Hematopoietic multipotent progenitor cell treated with erythropoietin and hydrocortisone succinate and interleukin-3 and kit ligand, for 8 days (in vitro differentiated cells): ENCODE results near the gene TMEM39B.
"Not testable (repeated sequence)": the region's sequence is repeated elsewhere in the genome, so short reads cannot be mapped to it uniquely, and the experiment has no call there.

Experiments
- DNase-seq: peaks from one replicate; pipeline ENCODE4 v3.0.0-alpha.2; 2015

Gene TMEM39B

DNA sequence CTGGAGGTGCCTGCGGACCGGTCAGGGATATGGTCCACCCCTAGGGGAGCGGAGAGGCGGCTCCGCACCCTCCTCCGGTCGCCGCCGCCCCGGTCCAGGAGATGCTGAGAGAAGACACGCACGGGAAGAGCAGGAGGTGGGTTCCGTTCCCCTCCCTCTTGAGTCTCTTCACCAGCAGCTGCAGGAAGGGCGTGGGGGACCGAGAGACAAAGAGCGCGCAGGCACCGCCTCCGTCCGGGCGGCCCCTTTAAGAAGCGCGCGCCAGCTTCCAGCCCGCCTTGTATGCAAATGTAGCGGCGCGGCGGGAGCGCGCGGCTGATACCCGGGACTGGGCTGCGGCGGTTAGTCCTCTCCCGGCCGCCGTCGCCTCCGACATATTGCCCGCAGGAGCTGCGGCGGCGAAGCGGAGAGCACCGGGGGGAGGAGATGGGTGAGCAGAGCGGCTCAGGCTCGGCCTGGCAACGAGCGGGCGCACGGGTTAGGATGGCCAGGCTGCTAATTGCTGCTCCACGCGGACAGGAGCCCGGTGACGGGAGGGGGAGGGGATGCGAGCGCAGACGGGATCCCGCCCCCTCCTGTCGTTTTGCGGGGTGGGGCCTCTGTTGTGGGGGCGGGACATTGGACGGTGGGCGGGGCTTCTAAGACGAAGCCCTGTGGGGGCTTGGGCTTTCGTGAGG, at the start of gene TMEM39B:
TMEM39B (plus strand) TSS at position 318 of the 677 bp plus-strand sequence; CDS start at position 427, 109 bp downstream.
- DNase-seq, result peak; percentile 94

DNA sequence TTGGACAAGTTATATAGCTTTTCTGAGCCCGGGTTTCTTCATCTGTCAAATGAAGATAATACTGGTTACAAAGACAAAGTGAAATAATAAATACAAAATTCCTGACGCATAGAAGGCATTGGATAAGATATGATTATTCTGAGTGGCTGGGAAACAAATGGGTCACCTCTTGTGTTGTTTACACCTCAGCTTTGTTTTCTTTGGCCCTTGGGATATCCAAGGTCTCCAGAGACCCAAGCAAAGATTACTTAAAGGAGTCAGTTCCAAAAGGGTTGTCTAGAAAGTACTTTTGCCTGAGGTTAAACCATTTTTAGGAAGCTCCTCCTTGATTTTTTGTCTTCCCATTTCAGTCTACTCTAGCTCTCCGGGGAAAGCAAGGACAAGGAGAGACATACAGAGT, 49.4 kb upstream of the TMEM39B start:
- no peak for DNase-seq

DNA sequence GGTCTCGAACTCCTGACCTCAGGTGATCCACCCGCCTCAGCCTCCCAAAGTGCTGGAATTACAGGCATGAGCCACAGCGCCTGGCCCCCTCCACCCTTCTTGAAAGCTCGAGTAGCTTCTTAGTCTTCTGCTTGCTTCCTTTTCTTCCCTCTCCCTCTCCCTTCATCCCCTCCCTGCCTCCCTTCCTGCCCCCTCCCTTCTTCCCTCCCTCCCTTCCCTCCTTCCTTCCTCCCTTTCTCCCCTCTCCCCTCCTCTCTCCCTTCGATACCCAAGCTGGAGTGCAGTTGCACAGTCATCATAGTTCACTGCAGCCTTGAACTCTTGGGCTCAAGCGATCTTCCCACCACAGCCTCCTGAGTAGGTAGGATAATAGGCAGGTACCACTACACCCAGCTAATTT, 47.2 kb upstream of the TMEM39B start:
- no peak for DNase-seq

DNA sequence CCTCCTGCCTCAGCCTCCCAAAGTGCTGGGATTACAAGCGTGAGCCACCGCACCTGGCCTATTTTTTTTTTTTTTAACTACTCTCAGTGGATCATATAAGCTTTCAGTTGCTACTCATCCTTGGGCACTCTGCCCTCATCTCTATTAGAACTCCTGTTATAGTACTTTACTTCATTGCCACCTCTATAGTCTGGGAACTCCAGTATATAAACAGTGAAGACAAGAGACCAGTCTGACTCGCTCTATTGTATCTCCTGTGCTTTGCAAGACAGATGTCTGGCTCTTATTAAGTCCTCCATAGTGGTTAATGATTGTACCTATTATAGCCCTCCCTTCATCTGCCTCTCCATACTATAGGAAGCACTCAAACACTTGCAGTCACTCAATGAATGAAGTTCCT, 44.0 kb upstream of the TMEM39B start:
- DNase-seq, result no peak

DNA sequence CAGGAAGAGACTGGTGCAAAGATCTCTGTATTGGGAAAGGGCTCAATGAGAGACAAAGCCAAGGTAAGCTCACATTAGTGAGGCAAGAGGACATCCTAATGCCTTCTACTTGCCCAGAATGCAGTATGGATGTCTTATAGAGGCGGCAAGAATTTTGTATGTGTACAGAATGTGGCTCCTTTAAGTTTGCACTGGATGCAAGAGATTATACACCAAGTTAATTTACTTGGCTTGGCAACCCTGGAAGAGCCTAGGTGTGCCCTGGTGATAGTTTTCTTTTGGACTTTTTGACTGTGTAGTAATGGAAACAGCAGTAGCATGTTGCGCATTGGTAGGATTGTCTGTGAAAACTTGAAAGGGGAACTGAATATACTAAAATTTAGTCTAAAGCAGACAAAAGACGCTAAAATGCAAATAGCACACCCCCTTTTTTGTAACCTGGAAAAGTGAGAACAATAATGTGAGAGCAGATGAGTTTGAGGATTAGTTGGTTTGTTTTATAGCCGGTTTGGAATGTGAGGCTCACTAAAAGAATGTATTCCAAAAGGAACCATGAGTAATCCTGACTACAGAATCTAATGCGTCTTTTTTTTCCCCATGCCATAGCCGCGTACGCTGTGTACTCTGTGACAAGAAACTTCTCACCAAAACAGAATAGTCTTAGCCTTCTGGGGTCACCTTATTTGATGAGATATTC, 41.0 kb upstream of the TMEM39B start:
- no peak for DNase-seq

DNA sequence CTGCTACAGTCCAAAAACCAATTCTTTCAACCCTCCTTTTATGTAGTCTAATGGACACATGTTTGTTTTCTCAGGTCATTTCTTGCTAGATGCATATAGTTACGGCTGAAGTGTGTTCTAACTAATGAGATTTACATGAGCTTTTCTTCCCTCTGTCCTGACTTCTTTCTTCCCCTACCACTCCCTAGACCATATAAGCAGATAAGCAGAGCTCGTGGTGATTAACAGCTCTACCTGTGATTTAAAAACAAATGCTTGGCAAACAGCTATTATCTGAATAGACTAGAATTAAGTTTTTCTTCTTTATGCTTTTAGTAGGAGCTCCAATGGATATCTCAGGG, 40.5 kb upstream of the TMEM39B start:
- no peak for DNase-seq

DNA sequence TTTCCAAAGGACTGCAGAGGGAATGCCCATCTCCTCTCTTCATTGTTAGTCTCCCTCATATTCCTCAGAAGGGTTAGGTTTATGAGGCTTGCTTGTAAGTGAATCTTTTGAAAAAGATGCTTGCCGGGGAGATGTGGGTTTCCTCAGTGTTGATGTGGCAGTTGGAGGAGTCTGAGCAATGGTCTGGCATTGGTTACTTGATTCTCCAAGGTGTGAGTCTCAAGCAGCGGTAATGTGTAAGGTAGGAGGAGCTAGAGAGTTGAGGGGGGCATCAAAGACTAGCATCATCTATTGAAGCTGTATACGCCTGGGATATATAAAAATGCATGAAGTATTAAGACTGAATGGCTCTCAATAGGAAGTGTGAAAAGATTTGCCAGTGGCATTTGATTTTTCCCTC, 37.6 kb upstream of the TMEM39B start:
- no peak for DNase-seq

DNA sequence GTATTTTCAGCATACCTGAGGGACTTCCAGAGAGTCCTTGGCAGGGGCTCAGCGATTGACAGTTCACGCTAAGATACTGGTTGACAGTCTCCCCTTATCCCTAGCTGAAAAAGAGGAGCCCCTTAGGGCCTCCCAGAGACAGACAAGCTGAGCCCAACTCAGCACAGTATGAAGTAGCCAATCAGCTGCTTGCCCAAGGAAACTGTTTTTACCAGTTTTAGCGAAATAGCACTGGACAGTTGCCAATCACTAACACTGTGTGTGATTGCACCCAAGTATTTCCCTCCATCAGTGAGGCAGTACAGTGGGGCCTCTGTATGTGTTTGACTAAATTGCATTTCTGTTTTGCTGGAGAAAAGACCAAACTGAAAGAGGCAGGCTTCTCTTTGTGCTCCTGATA, 32.0 kb upstream of the TMEM39B start:
- DNase-seq, result no peak

DNA sequence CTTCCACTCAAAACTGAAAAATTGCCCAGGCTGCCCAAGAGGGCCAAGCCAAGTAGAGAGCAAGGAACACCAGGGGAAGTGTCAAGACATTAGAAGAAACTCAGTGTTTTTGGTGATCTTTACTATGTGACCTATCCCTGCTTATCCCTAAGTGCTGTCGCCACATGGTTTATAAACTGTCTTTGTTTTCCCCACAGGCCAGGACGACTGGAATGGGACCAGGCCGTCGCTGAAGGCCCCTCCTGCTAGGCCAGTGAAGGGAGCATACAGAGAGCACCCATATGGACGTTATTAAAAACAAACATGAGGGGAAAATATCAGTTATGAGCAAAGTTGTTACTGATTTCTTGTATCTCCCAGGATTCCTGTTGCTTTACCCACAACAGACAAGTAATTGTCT, 30.4 kb upstream of the TMEM39B start:
- no peak for DNase-seq

DNA sequence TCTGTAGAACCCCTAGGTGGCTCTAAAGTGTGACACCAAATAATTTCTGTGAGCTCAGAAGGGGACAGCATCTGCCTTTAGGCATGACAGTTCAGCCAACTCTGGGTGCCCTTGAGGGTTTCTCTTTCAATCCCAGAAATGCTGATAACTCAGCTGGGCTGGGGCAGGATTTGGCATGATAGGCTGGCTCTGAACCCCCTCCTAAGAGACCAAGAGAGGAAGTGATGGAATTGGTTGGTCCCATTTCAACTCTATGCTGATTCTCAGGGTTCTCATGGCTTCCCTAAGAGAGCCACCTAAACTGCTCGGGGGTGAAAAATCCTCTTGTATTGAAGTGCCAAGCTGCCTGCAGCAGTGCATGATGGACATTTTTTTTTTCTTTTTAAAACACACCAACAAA, 28.5 kb upstream of the TMEM39B start:
- DNase-seq, result no peak

DNA sequence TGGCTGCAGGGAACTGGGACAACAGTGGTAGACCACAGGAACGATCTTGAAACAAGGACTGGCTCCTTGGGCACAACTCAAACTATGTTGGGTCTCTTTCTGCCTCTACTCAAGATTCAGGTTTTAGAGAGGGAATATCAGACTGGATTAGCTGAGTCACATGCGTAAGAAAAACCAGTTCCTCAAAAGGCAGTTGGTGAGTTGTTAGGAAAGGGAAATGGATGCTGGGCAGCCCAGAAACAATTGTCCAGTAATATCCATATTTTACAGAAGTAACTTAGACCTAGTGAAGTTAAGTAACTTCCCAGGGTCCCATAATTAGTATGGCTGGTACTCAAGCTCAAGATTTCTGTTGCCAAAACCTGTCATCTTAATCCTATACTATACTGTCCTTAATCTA, 27.0 kb upstream of the TMEM39B start:
- no peak for DNase-seq

DNA sequence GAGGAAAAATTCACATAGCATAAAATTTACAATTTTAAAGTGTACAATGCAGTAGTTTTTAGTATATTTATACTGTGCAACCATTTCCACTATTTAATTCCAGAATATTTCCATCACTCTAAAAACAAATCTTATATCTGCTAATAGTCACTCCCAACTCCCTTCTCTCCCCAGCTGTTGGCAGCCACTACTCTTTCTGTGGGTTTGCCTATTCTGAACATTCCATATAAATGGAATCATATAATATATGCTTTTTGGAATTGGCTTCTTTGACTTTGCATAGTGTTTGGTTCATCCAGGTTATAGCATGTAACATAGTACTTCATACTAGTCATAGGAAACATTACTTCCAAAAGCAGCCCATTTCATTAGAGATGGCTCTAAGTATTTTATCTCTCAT, 25.0 kb upstream of the TMEM39B start:
- DNase-seq, result no peak

DNA sequence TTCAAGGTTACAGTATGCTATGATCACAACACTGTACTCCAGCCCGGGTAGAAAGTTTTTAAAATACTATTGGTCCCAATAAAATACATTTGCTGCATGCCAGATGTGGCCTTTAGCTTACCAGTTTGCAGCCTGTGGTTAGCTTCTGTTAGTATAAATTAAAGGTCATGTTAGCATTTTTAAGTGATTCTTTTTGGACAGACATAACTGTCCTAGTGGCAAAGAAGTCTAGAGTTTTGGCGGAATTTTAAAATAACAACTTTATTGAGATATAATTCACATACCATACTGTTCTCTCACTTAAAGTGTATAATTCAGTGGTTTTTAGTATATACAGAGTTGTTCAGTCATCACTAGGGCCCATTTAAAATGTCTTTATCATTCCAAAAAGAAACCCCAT, 24.3 kb upstream of the TMEM39B start:
- DNase-seq, result no peak

DNA sequence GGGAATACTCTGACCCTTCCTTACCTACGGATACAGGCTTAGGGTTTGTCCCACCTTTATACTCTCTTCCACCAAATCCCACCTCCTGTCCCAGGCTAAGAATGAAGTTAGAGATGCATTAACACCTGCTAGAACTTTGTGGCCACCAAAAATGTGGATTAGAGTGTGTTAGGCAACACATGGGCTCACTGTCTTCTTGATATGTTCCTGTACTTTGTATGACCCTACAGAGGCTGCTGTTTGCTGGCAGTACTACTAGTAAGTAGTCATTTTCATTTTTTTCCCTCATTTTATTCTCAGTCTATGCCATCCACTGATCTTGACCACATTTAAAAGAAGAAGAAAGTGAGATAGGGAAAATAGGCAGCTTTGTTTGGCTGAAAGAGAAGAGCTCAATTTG, 21.0 kb upstream of the TMEM39B start:
- DNase-seq, result no peak

DNA sequence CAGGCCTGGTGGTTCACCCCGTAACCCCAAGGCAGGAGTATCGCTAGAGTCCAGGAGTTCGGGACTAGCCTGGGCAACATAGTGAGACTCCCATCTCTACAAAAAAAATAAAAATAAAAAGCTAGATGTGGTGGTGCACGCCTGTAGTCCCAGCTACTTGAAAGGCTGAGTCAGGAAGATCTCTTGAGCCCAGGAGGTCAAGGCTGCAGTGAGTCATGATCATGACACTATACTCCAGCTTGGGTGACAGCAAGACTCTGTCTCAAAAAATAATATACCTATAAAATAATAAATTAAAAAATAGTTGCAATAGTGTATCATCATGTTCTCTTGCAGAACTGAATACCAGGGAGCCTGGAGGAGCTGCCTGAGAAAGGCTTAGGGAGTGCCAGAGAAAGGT, 19.9 kb upstream of the TMEM39B start:
- no peak for DNase-seq

DNA sequence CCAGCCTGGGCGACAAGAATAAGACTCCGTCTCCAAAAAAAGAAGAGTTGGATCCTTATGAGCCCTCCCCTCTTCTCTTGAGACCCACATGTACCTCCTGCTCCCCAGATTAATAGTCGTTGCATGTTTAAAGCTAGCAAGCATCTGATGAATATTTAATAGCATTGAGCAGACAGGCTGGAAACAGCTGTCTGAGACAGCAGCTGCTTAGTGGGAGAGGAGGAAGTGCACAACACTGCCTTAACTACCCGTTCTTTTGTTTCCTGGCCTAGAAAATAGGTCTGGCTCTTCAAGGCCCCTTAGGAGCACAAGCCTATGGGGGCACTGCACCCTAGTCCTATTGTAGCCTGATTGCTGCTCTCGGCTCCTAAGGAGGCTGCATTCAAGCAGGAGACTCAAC, 17.3 kb upstream of the TMEM39B start:
- no peak for DNase-seq

DNA sequence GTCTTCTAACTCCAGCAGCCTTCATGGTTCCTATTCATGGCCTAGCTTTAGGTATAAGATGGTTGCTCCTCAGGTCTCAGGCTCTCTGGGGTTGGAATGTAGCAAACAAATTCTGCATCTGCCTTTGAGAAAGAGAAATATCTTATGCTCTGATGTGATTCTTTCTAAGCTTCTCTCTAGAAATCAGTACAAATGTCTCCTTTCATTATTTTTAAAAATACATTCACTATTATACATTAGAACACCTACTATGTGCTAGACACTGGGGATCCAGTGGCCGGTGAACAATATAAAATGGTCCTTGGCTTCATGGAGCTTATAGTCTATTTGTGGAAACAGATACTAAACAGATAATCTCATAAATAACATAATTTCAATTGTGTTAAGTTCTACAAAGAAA, 16.1 kb upstream of the TMEM39B start:
- no peak for DNase-seq

DNA sequence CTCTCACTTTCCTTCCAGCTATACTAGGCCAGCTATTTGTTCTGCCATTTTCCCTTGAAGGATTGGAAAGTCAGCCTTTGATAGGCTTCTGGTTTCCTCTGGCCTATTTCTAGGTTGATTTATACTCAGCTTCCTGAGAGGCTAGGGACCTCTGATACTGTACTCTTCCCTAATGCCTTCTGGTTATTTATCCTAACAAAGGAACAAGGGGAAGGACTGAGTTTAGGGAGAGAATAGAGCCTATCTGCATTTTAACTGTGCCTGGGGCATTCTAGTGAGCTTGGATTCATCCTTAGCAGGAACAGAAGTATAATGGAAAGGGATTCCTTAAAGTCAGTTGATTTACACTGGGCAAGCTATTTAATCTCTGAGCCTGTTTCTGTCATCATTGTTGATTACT, 11.8 kb upstream of the TMEM39B start:
- DNase-seq, result no peak

DNA sequence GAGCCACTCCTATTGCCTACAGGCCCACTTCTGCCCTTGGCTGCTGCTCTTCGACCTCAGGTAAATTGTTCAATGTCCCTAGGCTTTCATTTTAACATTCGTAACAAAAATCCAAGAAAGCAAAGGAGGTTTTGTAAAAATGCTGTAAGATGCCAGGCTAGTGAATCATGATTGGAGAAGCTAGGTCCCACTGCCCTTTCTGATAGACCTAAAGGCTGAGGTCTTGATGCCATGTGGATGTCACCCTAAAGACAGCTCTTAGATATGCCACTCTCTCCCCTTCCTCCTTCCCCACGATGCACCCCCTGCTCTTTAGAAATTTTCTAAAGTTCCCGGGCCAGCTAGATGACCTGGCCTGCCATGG, 9.9 kb upstream of the TMEM39B start:
- DNase-seq, result no peak

DNA sequence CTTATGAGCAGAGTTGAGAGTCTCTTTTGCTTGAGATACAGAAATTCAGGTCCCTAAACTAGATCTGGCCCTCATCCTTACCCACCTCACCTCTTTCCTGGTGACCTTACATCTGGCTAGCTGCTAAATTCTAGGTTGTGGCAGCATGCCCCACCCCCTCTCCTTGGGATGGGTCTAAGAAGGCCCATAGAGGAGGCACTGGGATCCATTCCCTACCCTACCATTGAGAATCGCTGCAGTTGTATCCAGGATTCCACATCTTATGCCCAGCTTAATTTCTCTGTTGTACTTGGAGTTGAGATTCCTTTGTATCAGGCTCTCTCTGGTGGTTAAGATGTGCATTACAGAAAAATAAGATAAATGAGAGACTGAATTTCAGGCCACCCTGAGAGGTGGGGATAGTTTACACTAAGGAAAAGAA, 9.5 kb upstream of the TMEM39B start:
- DNase-seq, result peak; percentile 68

DNA sequence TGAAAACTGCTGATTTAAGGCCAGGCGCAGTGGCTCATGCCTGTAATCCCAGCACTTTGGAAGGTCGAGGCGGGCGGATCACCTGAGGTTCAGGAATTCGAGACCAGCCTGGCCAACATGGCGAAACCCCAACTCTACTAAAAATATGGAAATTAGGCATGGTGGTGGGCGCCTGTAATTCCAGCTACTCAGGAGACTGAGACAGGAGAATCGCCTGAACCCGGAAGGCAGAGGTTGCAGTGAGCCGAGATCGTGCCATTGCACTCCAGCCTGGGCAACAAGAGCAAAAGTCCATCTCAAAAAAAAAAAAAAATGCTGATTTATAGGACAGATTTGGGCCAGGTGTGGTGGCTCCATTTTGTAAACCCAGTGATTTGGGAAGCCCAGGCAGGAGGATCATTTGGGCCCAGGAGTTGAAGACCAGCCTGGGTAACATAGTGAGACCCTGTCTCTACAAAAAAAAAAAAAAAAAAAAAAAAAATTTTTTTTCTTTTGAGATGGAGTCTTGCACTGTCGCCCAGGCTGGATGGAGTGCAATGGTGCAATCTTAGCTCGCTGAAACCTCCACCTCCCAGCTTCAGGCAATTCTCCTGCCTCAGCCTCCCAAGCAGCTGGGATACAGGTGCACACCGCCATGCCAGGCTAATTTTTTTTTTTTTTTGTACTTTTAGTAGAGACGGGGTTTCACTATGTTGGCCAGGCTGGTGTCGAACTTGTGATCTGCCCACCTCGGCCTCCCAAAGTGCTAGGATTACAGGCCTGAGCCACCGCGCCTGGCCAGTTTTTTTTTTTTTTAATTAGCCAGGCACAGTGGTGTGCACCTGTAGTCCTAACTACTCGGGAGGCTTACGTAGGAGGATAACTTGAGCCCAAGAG, 6.9 kb upstream of the TMEM39B start:
- DNase-seq, result not testable (repeated sequence)

DNA sequence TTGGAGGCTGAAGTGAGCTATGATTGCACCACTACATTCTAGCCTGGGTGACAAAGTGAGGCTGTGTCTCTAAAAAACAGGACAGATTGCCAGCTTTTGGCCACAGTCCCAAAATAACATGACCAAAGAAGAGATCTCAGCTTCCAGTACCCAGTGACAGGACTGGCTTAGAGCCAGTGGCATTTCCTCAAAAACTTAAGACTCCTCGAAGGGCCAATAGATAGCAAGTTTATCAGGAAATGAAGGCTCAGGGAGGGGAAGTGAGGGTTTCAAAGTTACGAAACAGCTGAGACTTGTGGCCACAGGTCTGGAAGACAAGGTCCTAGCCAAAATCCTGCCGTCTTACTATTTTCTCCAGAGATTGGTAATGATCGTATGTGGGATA, 6.3 kb upstream of the TMEM39B start:
- DNase-seq, result peak; percentile 97

DNA sequence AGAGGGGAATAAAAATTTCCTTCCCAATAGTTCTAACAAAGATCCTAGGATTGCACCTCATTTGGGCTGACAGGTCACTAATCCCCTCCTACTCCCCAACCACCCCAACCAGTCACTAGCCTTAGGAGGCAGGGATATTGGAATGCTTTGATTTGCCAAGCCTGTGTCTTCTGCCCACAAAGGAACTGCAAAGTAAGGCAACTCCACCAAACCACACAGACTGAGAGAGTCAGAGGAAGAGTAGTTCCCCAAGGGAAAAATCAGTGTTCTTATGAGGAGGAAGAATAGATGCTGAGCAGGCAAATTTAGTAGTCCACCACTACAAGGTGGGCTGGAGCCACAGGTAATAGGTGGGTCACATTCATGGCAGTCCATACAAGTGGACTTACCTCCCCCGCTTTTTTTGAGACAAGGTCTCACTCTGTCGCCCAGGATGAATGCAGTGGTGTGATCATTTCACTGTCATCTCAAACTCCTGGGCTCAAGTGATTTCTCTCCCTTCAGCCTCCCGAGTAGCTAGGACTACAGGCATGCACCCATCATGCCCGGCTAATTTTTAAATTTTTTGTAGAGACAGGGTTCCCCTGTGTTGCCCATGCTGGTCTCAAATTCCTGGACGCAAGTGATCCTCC, 3.7 kb upstream of the TMEM39B start:
- DNase-seq, result no peak
